ENCODE results near the gene HOXD3.

DNA sequence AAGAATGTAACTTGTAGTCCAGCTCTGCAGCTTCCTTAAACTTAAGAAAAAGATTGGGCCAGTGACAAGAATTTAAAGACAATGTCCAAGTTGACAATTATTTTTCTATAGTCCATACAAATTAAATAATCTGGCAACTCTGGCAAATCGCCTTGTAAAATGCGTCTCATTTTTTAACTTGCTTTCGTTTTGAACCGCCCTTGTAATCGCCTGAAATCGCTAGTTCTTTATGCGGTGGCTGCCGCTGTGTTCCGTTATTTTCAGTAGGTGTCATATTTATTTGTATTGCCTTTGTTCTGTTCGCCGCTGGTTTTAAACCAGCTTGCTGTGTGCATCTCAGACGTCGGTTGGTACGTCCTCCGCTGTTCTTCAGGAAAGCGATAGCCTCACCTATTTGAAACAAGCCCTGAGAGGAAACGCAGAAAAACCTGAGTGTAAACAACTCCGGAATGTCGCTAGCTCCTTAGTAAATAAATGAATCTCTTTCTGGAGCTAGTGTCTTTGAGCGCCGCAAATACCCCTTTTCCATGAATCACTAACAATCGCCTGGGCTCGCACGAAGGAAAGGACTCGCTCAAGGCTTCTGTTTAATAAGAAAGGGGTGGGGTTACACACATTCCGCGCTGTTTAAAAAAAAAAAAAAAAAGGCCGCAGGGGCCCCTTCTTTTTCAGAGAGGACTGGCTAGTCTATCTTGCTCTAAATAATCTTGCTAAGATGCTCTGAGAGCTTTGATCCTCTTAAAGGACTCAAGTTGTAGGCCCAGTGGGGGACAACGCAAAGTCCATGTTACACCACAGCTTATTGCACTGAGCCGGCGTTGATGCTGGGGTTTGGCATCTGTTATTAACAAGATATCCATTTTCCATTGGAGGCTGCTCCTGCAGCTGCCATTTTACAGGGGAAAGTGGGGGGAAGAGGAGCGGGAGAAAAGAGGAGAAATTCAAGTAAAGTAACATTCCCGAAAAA is 24.6 kb upstream of the HOXD3 start:
- TF ChIP-seq, protein P1, sequence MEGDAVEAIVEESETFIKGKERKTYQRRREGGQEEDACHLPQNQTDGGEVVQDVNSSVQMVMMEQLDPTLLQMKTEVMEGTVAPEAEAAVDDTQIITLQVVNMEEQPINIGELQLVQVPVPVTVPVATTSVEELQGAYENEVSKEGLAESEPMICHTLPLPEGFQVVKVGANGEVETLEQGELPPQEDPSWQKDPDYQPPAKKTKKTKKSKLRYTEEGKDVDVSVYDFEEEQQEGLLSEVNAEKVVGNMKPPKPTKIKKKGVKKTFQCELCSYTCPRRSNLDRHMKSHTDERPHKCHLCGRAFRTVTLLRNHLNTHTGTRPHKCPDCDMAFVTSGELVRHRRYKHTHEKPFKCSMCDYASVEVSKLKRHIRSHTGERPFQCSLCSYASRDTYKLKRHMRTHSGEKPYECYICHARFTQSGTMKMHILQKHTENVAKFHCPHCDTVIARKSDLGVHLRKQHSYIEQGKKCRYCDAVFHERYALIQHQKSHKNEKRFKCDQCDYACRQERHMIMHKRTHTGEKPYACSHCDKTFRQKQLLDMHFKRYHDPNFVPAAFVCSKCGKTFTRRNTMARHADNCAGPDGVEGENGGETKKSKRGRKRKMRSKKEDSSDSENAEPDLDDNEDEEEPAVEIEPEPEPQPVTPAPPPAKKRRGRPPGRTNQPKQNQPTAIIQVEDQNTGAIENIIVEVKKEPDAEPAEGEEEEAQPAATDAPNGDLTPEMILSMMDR (IDR thresholded peaks at IDR 0.05; ENCODE audit: low read depth, low read length), result no peak
- TF ChIP-seq POLR2A (IDR thresholded peaks at IDR 0.05; ENCODE audit: extremely low read depth, insufficient read length) (no peak), MYC (IDR thresholded peaks at IDR 0.05; ENCODE audit: low read depth, low read length) (no peak)
